Activated CD4-positive, alpha-beta T cell treated with anti-CD3 and anti-CD28 coated beads, Interleukin-2, amount 10 ng/mL, durations not matched to agents 7 days and 5 days (primary cell): ENCODE results near the gene DCXR. TPM values are rescaled to one million over a fixed set of nuclear protein-coding genes. Genes with fewer than 3 reads are reported as not detected.

ENCODE experiments used
- CTCF ChIA-PET: fragments of 350-600 bp; sonication (Branson Sonifier 250); formaldehyde crosslinking; loops from one replicate; lab custom pipeline; 2021; ENCODE audit warnings: antibody characterized with exemption; lab: Charles Lee
- POLR2A ChIA-PET: fragments of 350-600 bp; sonication (Branson Sonifier 250); formaldehyde crosslinking; loops from one replicate; lab custom pipeline; 2021; ENCODE audit warnings: antibody characterized with exemption; lab: Charles Lee
- DNase-seq: peaks from one replicate; pipeline ENCODE4 v3.0.0-alpha.2; 2020
- H3K27ac Mint-ChIP-seq: one replicate; pipeline ENCODE4 v1.8.0; 2021; ENCODE audit warnings: mild to moderate bottlenecking, moderate library complexity, mixed read lengths
- H3K27me3 Mint-ChIP-seq: one replicate; pipeline ENCODE4 v1.8.0; 2021; ENCODE audit warnings: mixed read lengths
- H3K36me3 Mint-ChIP-seq: one replicate; pipeline ENCODE4 v1.8.0; 2021; ENCODE audit warnings: low read depth, mixed read lengths
- H3K4me1 Mint-ChIP-seq: one replicate; pipeline ENCODE4 v1.8.0; 2021; ENCODE audit warnings: mixed read lengths
- H3K4me3 Mint-ChIP-seq: one replicate; pipeline ENCODE4 v1.8.0; 2021; ENCODE audit warnings: mild to moderate bottlenecking, moderate library complexity, mixed read lengths
- H3K9me3 Mint-ChIP-seq: one replicate; pipeline ENCODE4 v1.8.0; 2021; ENCODE audit warnings: mixed read lengths
- total RNA-seq, 2 experiments: library from RNA; stranded (reverse); gene quantifications; one replicate each; pipeline ENCODE4 v1.2.3, GENCODE V29; 2021

Gene DCXR
- total RNA-seq, 2 experiments from 2014 or later: 140 to 144 TPM

GRCh38 chr17:82008941-82009405, 28.5 kb downstream of the DCXR start:
- POLR2A ChIA-PET: no interaction called here
- Mint-ChIP-seq H3K36me3 (no peaks in the 10 kb centered on the region), H3K9me3 (no peaks in the 10 kb centered on the region), H3K4me1 (no peaks in the 10 kb centered on the region), H3K27me3 (no peaks in the 10 kb centered on the region), H3K4me3 (no peak overlapping the region), H3K27ac (no peak overlapping the region)
- CTCF ChIA-PET: interaction anchor here (0.7 to 1.3 kb wide), 3 partner anchors 11 to 21 kb away, joined by 3 to 5 read pairs (median 3); no protein-coding TSS in a partner anchor
- DNase-seq: no peak

- Mint-ChIP-seq H3K4me1 (no peaks in the 10 kb centered on the region), H3K36me3 (no peaks in the 10 kb centered on the region), H3K27ac (no peak overlapping the region), H3K9me3 (no peaks in the 10 kb centered on the region), H3K27me3 (no peaks in the 10 kb centered on the region), H3K4me3 (no peak overlapping the region)
- POLR2A ChIA-PET: no interaction called here
- no peak for DNase-seq
- CTCF ChIA-PET: interaction anchor here (0.7 to 1.3 kb wide), 2 partner anchors 13 to 23 kb away, joined by 3 to 4 read pairs; partner anchors contain the start of gene RAC3
These were observed 29.1 kb downstream of the DCXR start for GRCh38 chr17:82008258-82008940.

GRCh38 chr17:82007495-82008257, 29.8 kb downstream of the DCXR start:
- POLR2A ChIA-PET: no interaction called here
- H3K4me1 Mint-ChIP-seq: no peaks in the 10 kb centered on the region
- no peaks in the 10 kb centered on the region for H3K9me3 Mint-ChIP-seq
- CTCF ChIA-PET: interaction anchor here (1.3 kb wide), 1 partner anchor 23 kb away, joined by 4 read pairs; the partner anchor contains the start of gene RAC3
- no peaks in the 10 kb centered on the region for H3K27me3 Mint-ChIP-seq
- H3K4me3 Mint-ChIP-seq: no peak overlapping the region
- H3K27ac Mint-ChIP-seq: no peak overlapping the region
- H3K36me3 Mint-ChIP-seq: no peaks in the 10 kb centered on the region
- DNase-seq: no peak

GRCh38 chr17:82007228-82007494, 30.3 kb downstream of the DCXR start:
- ChIA-PET POLR2A (no interaction called here), CTCF (no interaction called here)
- no peak overlapping the region for H3K4me3 Mint-ChIP-seq
- H3K27me3 Mint-ChIP-seq: no peaks in the 10 kb centered on the region
- DNase-seq: no peak
- no peak overlapping the region for H3K27ac Mint-ChIP-seq
- H3K4me1 Mint-ChIP-seq: no peaks in the 10 kb centered on the region
- no peaks in the 10 kb centered on the region for H3K36me3 Mint-ChIP-seq
- no peaks in the 10 kb centered on the region for H3K9me3 Mint-ChIP-seq

- ChIA-PET POLR2A (no interaction called here), CTCF (no interaction called here)
- no peaks in the 10 kb centered on the region for H3K36me3 Mint-ChIP-seq
- H3K27ac Mint-ChIP-seq: no peak overlapping the region
- no peaks in the 10 kb centered on the region for H3K27me3 Mint-ChIP-seq
- H3K4me3 Mint-ChIP-seq: no peak overlapping the region
- no peaks in the 10 kb centered on the region for H3K4me1 Mint-ChIP-seq
- no peak for DNase-seq
- H3K9me3 Mint-ChIP-seq: no peaks in the 10 kb centered on the region
These were observed 30.8 kb downstream of the DCXR start for GRCh38 chr17:82006468-82007227.

- ChIA-PET POLR2A (no interaction called here), CTCF (no interaction called here)
- DNase-seq: no peak
- H3K4me3 Mint-ChIP-seq: no peak overlapping the region
- H3K36me3 Mint-ChIP-seq: no peaks in the 10 kb centered on the region
- no peaks in the 10 kb centered on the region for H3K27me3 Mint-ChIP-seq
- no peaks in the 10 kb centered on the region for H3K9me3 Mint-ChIP-seq
- no peak overlapping the region for H3K27ac Mint-ChIP-seq
- H3K4me1 Mint-ChIP-seq: no peaks in the 10 kb centered on the region
These were observed 31.7 kb downstream of the DCXR start for GRCh38 chr17:82005701-82006348.

- Mint-ChIP-seq H3K36me3 (no peaks in the 10 kb centered on the region), H3K9me3 (no peaks in the 10 kb centered on the region), H3K27me3 (no peaks in the 10 kb centered on the region), H3K4me1 (no peaks in the 10 kb centered on the region), H3K4me3 (no peak overlapping the region), H3K27ac (no peak overlapping the region)
- ChIA-PET POLR2A (no interaction called here), CTCF (interaction anchor here (0.6 to 1.2 kb wide), 2 partner anchors 15 to 45 kb away, joined by 3 read pairs; no protein-coding TSS in a partner anchor)
- no peak for DNase-seq
These were observed 32.7 kb downstream of the DCXR start for GRCh38 chr17:82004517-82005455.

- Mint-ChIP-seq H3K27me3 (no peaks in the 10 kb centered on the region), H3K9me3 (no peaks in the 10 kb centered on the region), H3K4me1 (no peaks in the 10 kb centered on the region), H3K27ac (no peak overlapping the region), H3K36me3 (no peaks in the 10 kb centered on the region), H3K4me3 (no peak overlapping the region)
- ChIA-PET POLR2A (no interaction called here), CTCF (interaction anchor here (1.2 kb wide), 1 partner anchor 14 kb away, joined by 3 read pairs; no protein-coding TSS in a partner anchor)
- DNase-seq: no peak
These were observed 33.8 kb downstream of the DCXR start for GRCh38 chr17:82003411-82004381.

- H3K36me3 Mint-ChIP-seq: no peaks in the 10 kb centered on the region
- POLR2A ChIA-PET: interaction anchor here (0.7 kb wide), 1 partner anchor 75 kb away, joined by 6 read pairs; no protein-coding TSS in a partner anchor
These were observed 35.9 kb downstream of the DCXR start for GRCh38 chr17:82001571-82002056.

GRCh38 chr17:82000803-82001570, 36.5 kb downstream of the DCXR start:
- H3K36me3 Mint-ChIP-seq: no peaks in the 10 kb centered on the region
- ChIA-PET POLR2A (no interaction called here), CTCF (no interaction called here)
- no peak for DNase-seq
- H3K9me3 Mint-ChIP-seq: no peaks in the 10 kb centered on the region
- no peak overlapping the region for H3K4me3 Mint-ChIP-seq
- no peak overlapping the region for H3K27ac Mint-ChIP-seq
- no peaks in the 10 kb centered on the region for H3K4me1 Mint-ChIP-seq
- H3K27me3 Mint-ChIP-seq: no peaks in the 10 kb centered on the region

More at GRCh38 chr17:82001571-82002056, 35.9 kb downstream of the DCXR start:
- Mint-ChIP-seq H3K4me1 (no peaks in the 10 kb centered on the region), H3K27ac (no peak overlapping the region), H3K4me3 (no peak overlapping the region), H3K27me3 (no peaks in the 10 kb centered on the region), H3K9me3 (no peaks in the 10 kb centered on the region)
- CTCF ChIA-PET: no interaction called here
- DNase-seq: no peak
